AG04450 (cell line): ENCODE results near the gene ZNF341. TPM values are rescaled to one million over a fixed set of nuclear protein-coding genes. Genes with fewer than 3 reads are reported as not detected.

ENCODE experiments used
- CTCF ChIA-PET: fragments of 300-600, 350-600 bp; formaldehyde crosslinking; extraction: SDS; loops from one replicate; lab custom pipeline; 2022; ENCODE audit warnings: antibody characterized with exemption, inconsistent platforms; lab: Charles Lee
- POLR2A ChIA-PET: fragments of 350-600 bp; formaldehyde crosslinking; extraction: SDS; loops from one replicate; lab custom pipeline; 2021; ENCODE audit warnings: antibody characterized with exemption, inconsistent platforms; lab: Yijun Ruan, JAX
- DNase-seq: peaks from one replicate; pipeline ENCODE4 v3.0.0-alpha.2; 2011; ENCODE audit warnings: low read depth, low spot score
- H3K27ac ChIP-seq: one replicate; pipeline ENCODE4 v1.5.1; 2012; ENCODE audit warnings: low read depth, low read length, control low read depth
- H3K27me3 ChIP-seq: one replicate; pipeline ENCODE4 v1.6.0; 2012; ENCODE audit warnings: low read length; ENCODE audit not compliant: control insufficient read depth, insufficient read depth
- H3K4me3 ChIP-seq: 2 replicates; pipeline ENCODE4 v1.5.1; 2011; ENCODE audit warnings: mild to moderate bottlenecking, low read depth, low read length, control low read depth
- H3K9me3 ChIP-seq: 2 replicates; pipeline ENCODE4 v1.5.1; 2012; ENCODE audit warnings: low read length; ENCODE audit not compliant: control insufficient read depth, insufficient read depth
- polyA plus RNA-seq: library from polyadenylated mRNA; depleted of rRNA; stranded (reverse); fragments of >200 nt; gene quantifications from 2 replicates; pipeline ENCODE4 v1.2.3, GENCODE V29; 2011
- TF ChIP-seq, protein P1 (sequence below): IDR thresholded peaks from 2 replicates; pipeline ENCODE4 v1.5.1; 2011; ENCODE audit warnings: low read depth, low read length, control low read depth, inconsistent platforms

Gene ZNF341
- polyA plus RNA-seq, 1 experiment = 1.5 TPM

DNA sequence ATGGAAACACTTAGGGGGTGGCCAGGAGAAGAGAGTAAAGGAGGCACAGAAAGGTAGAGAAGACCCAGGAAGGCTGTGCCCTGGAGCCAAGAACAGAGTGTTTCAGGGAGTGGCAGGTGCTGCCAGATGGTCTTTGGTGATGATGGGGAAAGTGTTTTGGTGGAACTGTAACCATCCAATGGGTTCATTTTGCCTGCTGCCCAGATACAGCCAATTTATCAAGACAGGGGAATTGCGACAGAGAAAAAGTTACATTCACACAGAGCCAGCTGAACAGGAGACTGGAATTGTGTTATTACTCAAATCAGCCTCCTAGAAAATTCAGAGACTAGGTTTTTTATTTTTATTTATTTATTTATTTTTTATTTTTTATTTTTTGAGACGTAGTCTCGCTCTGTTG is 5.2 kb downstream of the ZNF341 start:
- Histone ChIP-seq H3K27ac (no peak overlapping the region), H3K27me3 (no peaks in the 10 kb centered on the region), H3K9me3 (peaks cover 21% of the 10 kb centered on the region), H3K4me3 (no peak overlapping the region)
- ChIA-PET CTCF (no interaction called here), POLR2A (no interaction called here)
- TF ChIP-seq, protein P1, sequence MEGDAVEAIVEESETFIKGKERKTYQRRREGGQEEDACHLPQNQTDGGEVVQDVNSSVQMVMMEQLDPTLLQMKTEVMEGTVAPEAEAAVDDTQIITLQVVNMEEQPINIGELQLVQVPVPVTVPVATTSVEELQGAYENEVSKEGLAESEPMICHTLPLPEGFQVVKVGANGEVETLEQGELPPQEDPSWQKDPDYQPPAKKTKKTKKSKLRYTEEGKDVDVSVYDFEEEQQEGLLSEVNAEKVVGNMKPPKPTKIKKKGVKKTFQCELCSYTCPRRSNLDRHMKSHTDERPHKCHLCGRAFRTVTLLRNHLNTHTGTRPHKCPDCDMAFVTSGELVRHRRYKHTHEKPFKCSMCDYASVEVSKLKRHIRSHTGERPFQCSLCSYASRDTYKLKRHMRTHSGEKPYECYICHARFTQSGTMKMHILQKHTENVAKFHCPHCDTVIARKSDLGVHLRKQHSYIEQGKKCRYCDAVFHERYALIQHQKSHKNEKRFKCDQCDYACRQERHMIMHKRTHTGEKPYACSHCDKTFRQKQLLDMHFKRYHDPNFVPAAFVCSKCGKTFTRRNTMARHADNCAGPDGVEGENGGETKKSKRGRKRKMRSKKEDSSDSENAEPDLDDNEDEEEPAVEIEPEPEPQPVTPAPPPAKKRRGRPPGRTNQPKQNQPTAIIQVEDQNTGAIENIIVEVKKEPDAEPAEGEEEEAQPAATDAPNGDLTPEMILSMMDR = no peak
- no peak for DNase-seq

DNA sequence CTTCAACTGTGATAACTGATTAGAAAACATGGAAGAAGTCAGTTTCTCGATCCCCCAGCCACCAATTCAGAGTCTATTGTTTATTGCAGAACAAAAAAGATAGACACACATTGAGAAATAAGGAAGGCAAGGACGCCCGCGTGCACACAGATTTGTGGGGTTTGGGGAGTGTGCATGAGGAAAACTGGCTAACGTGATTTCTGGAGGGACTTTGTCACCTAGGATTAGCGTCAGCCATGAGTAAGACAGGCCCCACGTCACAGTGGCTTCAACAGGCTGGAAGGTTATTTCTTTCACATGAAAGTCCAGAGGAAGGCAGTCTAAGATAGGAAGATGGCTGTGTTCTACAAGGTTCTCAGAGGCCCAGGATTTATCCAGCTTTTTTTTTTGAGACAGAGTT is 7.7 kb downstream of the ZNF341 start:
- ChIA-PET CTCF (no interaction called here), POLR2A (no interaction called here)
- no peaks in the 10 kb centered on the region for H3K27me3 ChIP-seq
- H3K4me3 ChIP-seq = no peak overlapping the region
- H3K9me3 ChIP-seq = peaks cover 21% of the 10 kb centered on the region
- H3K27ac ChIP-seq = no peak overlapping the region
- TF ChIP-seq, protein P1 = no peak
- DNase-seq = no peak

DNA sequence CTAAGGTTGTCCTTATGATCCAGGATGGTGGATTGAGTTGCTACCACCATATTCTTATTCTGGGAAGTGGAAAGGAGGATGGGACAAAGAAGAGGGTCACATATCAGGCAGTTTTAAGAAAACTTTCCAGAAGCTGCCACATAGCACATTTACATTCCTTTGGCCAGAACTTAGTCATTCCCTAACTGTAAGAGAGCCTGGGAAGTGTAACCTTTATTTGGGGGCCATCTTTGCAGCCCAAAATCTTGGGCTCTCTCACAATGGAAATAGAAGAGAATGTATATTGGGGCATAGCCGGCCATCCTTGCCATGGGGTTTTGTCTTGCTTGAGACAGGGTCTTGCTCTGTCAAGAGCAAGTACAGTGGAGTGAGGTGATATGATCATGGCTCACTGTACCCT is 8.4 kb downstream of the ZNF341 start:
- CTCF ChIA-PET = no interaction called here
- Histone ChIP-seq H3K27me3 (no peaks in the 10 kb centered on the region), H3K9me3 (peaks cover 21% of the 10 kb centered on the region), H3K4me3 (no peak overlapping the region), H3K27ac (no peak overlapping the region)
- POLR2A ChIA-PET = no interaction called here
- no peak for DNase-seq
- TF ChIP-seq, protein P1 = no peak

DNA sequence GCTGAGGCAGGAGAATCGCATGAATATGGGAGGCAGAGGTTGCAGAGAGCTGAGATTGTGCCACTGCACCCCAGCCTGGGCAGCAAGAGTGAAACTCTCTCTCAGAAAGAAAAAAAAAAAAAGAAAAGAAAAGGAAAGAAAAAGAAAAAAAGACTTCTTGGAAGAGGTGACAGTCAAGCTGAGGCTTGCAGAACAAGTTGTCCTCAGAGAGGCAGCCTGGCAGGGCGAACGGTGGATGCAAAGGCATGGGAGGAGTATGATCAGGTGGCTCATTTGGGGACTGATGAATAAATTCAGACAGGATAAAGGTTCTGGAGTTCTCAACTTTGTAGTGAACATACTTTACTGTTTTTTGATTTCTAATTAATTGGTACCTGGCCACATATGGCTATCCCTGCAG is 12.4 kb downstream of the ZNF341 start:
- Histone ChIP-seq H3K9me3 (no peaks in the 10 kb centered on the region), H3K27me3 (no peaks in the 10 kb centered on the region), H3K27ac (no peak overlapping the region), H3K4me3 (no peak overlapping the region)
- TF ChIP-seq, protein P1 = no peak
- CTCF ChIA-PET = no interaction called here
- DNase-seq = no peak
- POLR2A ChIA-PET = interaction anchor here (0.6 to 0.7 kb wide), 2 partner anchors 110 to 519 kb away, joined by 3 to 20 read pairs; no protein-coding TSS in a partner anchor

DNA sequence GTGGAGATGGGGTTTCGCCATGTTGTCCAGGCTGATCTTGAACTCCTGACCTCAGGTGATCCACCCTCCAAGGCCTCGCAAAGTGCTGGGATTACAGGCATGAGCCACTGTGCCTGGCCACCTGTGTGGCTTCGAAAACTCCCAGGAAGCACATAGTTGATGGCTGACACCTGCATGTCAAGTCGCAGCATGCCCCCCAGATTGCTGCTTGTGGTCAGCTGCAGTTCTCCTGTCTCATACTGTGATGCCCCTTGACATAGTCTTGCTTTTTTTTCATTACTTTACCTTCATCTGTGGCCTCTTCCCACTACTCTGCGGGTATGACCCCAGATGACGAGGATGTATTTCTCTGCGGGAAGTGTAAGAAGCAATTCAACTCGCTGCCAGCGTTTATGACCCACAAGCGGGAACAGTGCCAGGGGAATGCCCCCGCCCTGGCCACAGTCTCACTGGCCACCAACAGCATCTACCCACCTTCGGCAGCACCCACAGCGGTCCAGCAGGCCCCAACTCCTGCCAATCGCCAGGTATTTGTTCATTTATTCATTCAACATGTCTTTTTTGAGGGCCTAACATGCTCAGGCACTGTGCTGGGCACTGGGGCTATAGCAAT is 13.1 kb downstream of the ZNF341 start:
- DNase-seq = no peak
- Histone ChIP-seq H3K27me3 (no peaks in the 10 kb centered on the region), H3K9me3 (no peaks in the 10 kb centered on the region), H3K4me3 (no peak overlapping the region), H3K27ac (no peak overlapping the region)
- TF ChIP-seq, protein P1 = no peak
- ChIA-PET POLR2A (interaction anchor here (0.6 kb wide), 1 partner anchor 111 kb away, joined by 20 read pairs; no protein-coding TSS in a partner anchor), CTCF (no interaction called here)
